ENCODE results near the gene ACOD1. TPM values are rescaled to one million over a fixed set of nuclear protein-coding genes. Genes with fewer than 3 reads are reported as not detected.

ACOD1 gene
- polyA plus RNA-seq, 1 donor (not counting 4 experiments of a cell fraction or from before 2014, with no cell fraction given), result not detected

DNA sequence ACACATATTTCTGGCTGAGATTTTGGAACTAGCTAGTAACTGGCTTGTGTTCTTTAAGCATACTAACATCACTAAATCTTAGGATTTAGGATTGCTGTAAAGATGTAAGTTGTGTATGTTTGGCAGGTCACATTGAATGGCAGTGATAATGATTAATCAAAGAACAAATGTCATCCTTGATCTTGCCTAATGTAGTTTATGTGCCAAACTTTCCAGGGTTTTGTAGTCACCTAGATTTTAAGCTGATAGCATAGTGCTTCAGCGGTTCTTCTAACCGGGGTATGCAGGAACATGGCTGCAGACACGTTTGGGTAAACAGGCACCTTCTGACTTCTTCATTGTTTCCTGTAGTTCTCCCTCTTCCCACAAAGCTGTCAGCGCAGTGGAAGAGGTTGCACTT lies 53.2 kb downstream of the ACOD1 start:
- peaks cover 5% of the 10 kb centered on the region for H3K79me2 ChIP-seq (ENCODE audit: control insufficient read depth, insufficient read depth, low read length)
- H3K9ac ChIP-seq (ENCODE audit: control insufficient read depth, extremely low read depth, insufficient read depth, low read length), result no peak overlapping the region
- no peaks in the 10 kb centered on the region for H3K4me1 ChIP-seq (ENCODE audit: control insufficient read depth, extremely low read depth, insufficient read depth, low read length)
- no peak overlapping the region for H2AFZ ChIP-seq (ENCODE audit: control insufficient read depth, low read length)
- no peaks in the 10 kb centered on the region for H3K9me3 ChIP-seq (ENCODE audit: control insufficient read depth, low read depth, low read length)
- TF ChIP-seq EZH2 (IDR thresholded peaks at IDR 0.05; ENCODE audit: low read length), result no peak
- TF ChIP-seq, protein P1, sequence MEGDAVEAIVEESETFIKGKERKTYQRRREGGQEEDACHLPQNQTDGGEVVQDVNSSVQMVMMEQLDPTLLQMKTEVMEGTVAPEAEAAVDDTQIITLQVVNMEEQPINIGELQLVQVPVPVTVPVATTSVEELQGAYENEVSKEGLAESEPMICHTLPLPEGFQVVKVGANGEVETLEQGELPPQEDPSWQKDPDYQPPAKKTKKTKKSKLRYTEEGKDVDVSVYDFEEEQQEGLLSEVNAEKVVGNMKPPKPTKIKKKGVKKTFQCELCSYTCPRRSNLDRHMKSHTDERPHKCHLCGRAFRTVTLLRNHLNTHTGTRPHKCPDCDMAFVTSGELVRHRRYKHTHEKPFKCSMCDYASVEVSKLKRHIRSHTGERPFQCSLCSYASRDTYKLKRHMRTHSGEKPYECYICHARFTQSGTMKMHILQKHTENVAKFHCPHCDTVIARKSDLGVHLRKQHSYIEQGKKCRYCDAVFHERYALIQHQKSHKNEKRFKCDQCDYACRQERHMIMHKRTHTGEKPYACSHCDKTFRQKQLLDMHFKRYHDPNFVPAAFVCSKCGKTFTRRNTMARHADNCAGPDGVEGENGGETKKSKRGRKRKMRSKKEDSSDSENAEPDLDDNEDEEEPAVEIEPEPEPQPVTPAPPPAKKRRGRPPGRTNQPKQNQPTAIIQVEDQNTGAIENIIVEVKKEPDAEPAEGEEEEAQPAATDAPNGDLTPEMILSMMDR (optimal IDR thresholded peaks at IDR 0.05 in 1 of 3, IDR thresholded peaks at IDR 0.05 in 1 of 3, conservative IDR thresholded peaks at IDR 0.05 in 1 of 3; ENCODE audit: extremely low read depth in 1 of 3, insufficient read depth in 2 of 3, low read length in 3 of 3), result no peak
- no peak for DNase-seq (ENCODE audit: low read depth, low spot score)
- no peak overlapping the region for H3K4me3 ChIP-seq (ENCODE audit: control insufficient read depth in 2 of 3, extremely low read depth in 1 of 3, insufficient read depth in 2 of 3, low read depth in 1 of 3, low read length in 3 of 3)
- no peak overlapping the region for H3K27ac ChIP-seq (ENCODE audit: control insufficient read depth, insufficient read depth, low read length)
- no peaks in the 10 kb centered on the region for H4K20me1 ChIP-seq (ENCODE audit: control insufficient read depth, extremely low read depth, insufficient read depth, low read length)
- dilution Hi-C loops (cut with MboI; ENCODE audit: extremely low pct_ligation_motif_present, low sequenced_read_pairs), result no loop called here
- no peaks in the 10 kb centered on the region for H3K27me3 ChIP-seq (ENCODE audit: control insufficient read depth, extremely low read depth, insufficient read depth, low read length)
- H3K36me3 ChIP-seq (ENCODE audit: control insufficient read depth in 2 of 2, extremely low read depth in 1 of 2, insufficient read depth in 2 of 2, low read length in 2 of 2), result peaks cover 7 to 11% of the 10 kb centered on the region in 2 experiments
- H3K9me1 ChIP-seq (ENCODE audit: control insufficient read depth, extremely low read depth, insufficient read depth, low read length), result no peaks in the 10 kb centered on the region
- no peak overlapping the region for H3K4me2 ChIP-seq (ENCODE audit: control insufficient read depth, extremely low read depth, insufficient read depth, low read depth, low read length)
- peak; percentile 23 for FAIRE-seq

GRCh38 chr13:77001963-77002587 lies 53.8 kb downstream of the ACOD1 start:
- Histone ChIP-seq H3K27ac (ENCODE audit: control insufficient read depth, insufficient read depth, low read length) (no peak overlapping the region), H3K9me3 (ENCODE audit: control insufficient read depth, low read depth, low read length) (no peaks in the 10 kb centered on the region), H4K20me1 (ENCODE audit: control insufficient read depth, extremely low read depth, insufficient read depth, low read length) (no peaks in the 10 kb centered on the region), H3K9me1 (ENCODE audit: control insufficient read depth, extremely low read depth, insufficient read depth, low read length) (no peaks in the 10 kb centered on the region), H3K79me2 (ENCODE audit: control insufficient read depth, insufficient read depth, low read length) (peaks cover 8% of the 10 kb centered on the region), H2AFZ (ENCODE audit: control insufficient read depth, low read length) (no peak overlapping the region), H3K4me3 (ENCODE audit: control insufficient read depth in 2 of 3, extremely low read depth in 1 of 3, insufficient read depth in 2 of 3, low read depth in 1 of 3, low read length in 3 of 3) (no peak overlapping the region), H3K4me2 (ENCODE audit: control insufficient read depth, extremely low read depth, insufficient read depth, low read depth, low read length) (no peak overlapping the region), H3K9ac (ENCODE audit: control insufficient read depth, extremely low read depth, insufficient read depth, low read length) (no peak overlapping the region), H3K4me1 (ENCODE audit: control insufficient read depth, extremely low read depth, insufficient read depth, low read length) (no peaks in the 10 kb centered on the region), H3K27me3 (ENCODE audit: control insufficient read depth, extremely low read depth, insufficient read depth, low read length) (no peaks in the 10 kb centered on the region), H3K36me3 (ENCODE audit: control insufficient read depth in 2 of 2, extremely low read depth in 1 of 2, insufficient read depth in 2 of 2, low read length in 2 of 2) (peaks cover 7 to 11% of the 10 kb centered on the region in 2 experiments)
- DNase-seq (ENCODE audit: low read depth, low spot score), result no peak
- dilution Hi-C loops (cut with MboI; ENCODE audit: extremely low pct_ligation_motif_present, low sequenced_read_pairs), result no loop called here
- FAIRE-seq, result no peak
- TF ChIP-seq, protein P1 (optimal IDR thresholded peaks at IDR 0.05 in 1 of 3, IDR thresholded peaks at IDR 0.05 in 1 of 3, conservative IDR thresholded peaks at IDR 0.05 in 1 of 3; ENCODE audit: extremely low read depth in 1 of 3, insufficient read depth in 2 of 3, low read length in 3 of 3), result no peak

Data from keratinocyte (primary cell).